Vagina (tissue), 2 donors: Measurements from ENCODE around the gene BBLN.
"Not testable (repeated sequence)": the region's sequence is repeated elsewhere in the genome, so short reads cannot be mapped to it uniquely, and the experiment has no call there.

Experiments
- POLR2A ChIP-seq, 2 donors: fragments of 450-650 bp; IDR thresholded peaks; one replicate each; pipeline ENCODE4 v1.6.1; 2017; ENCODE audit warnings: antibody characterized with exemption in 2 of 2, mild to moderate bottlenecking in 2 of 2, moderate library complexity in 2 of 2
- POLR2AphosphoS5 ChIP-seq, 2 donors: sonication (generic); formaldehyde crosslinking; IDR thresholded peaks; one replicate each; pipeline ENCODE4 v1.9.0; 2017; ENCODE audit warnings: antibody characterized with exemption in 2 of 2, mild to moderate bottlenecking in 2 of 2, low read depth in 1 of 2; ENCODE audit not compliant: insufficient read depth in 1 of 2
- TF ChIP-seq, protein P1 (sequence below), 3 experiments: fragments of 450-650 bp in 2 of 3; fragments of 200-600 bp in 1 of 3; sonication (generic) in 1 of 3; IDR thresholded peaks; one replicate each; pipeline ENCODE4 v1.5.1; 2017 to 2019; ENCODE audit warnings: antibody characterized with exemption in 3 of 3, mild to moderate bottlenecking in 2 of 3, moderate library complexity in 2 of 3

DNA sequence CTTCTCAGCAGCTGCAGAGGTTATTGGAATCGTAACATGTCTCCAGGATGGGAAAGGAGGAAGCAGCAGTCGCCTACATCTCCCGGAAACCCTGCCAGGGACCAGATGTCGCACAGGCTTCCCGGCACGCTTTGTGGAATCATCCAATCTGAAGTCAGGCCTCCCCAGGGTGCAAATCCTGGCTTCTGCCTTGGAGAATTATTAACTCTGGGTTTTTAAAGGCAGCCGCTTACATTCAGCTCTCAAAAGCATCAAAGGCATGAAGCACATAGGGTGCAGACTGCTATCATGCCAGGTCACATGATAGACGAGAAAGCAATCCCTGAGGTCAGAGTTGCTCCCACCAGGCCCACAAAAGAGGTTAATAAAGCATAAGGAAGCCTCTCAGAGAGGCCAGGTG, 27.9 kb upstream of the BBLN start:
- TF ChIP-seq POLR2AphosphoS5 (IDR thresholded peaks at IDR 0.05; ENCODE audit: insufficient read depth in 1 of 2, low read depth in 1 of 2); POLR2A (IDR thresholded peaks at IDR 0.05): not testable (repeated sequence)
- TF ChIP-seq, protein P1, sequence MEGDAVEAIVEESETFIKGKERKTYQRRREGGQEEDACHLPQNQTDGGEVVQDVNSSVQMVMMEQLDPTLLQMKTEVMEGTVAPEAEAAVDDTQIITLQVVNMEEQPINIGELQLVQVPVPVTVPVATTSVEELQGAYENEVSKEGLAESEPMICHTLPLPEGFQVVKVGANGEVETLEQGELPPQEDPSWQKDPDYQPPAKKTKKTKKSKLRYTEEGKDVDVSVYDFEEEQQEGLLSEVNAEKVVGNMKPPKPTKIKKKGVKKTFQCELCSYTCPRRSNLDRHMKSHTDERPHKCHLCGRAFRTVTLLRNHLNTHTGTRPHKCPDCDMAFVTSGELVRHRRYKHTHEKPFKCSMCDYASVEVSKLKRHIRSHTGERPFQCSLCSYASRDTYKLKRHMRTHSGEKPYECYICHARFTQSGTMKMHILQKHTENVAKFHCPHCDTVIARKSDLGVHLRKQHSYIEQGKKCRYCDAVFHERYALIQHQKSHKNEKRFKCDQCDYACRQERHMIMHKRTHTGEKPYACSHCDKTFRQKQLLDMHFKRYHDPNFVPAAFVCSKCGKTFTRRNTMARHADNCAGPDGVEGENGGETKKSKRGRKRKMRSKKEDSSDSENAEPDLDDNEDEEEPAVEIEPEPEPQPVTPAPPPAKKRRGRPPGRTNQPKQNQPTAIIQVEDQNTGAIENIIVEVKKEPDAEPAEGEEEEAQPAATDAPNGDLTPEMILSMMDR (IDR thresholded peaks at IDR 0.05), result not testable (repeated sequence)
